ENCODE measurements around the gene PLCL1. TPM values are rescaled to one million over a fixed set of nuclear protein-coding genes. Genes with fewer than 3 reads are reported as not detected.

Gene PLCL1
- total RNA-seq, 3 donors from 2014 or later (not counting 1 experiment from before 2014, with no cell fraction given): 0.86 to 2.8 (median 1.1) TPM

DNA sequence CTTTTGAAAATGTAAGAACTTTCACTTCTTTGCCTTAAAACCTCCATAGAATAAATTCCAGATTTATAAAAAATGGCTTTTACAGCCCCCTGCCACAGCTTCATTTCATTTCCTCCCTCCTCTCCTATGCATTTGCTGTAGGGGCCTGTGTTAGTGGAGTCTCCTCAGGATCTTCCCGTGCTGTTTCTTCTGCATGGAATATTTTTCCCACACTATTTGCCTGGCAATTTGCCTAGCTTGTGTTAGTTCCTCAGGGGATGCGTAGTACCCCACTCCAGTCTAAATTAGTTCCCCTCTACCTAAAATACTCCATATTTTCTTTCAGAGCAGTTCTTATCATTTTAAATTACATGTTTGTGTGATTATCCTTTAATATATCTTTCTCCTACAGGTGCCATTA lies 262.2 kb downstream of the PLCL1 start:
- Mint-ChIP-seq H3K36me3 (no peaks in the 10 kb centered on the region), H3K27me3 (ENCODE audit: low read depth in 2 of 2) (no peaks in the 10 kb centered on the region), H3K9me3 (peaks cover 0 to 5% of the 10 kb centered on the region in 2 donors), H3K4me1 (no peaks in the 10 kb centered on the region), H3K27ac (no peak overlapping the region), H3K4me3 (no peak overlapping the region)
- ATAC-seq (no peak), DNase-seq (no peak)
- H3K27me3 ChIP-seq (ENCODE audit: control insufficient read depth, insufficient read depth, low read length): no peaks in the 10 kb centered on the region
- no peaks in the 10 kb centered on the region for H3K4me1 ChIP-seq (ENCODE audit: control insufficient read depth, insufficient read depth, low read length)
- intact Hi-C loops (cut with micrococcal nuclease): no loop called here
- TF ChIP-seq, protein P1, sequence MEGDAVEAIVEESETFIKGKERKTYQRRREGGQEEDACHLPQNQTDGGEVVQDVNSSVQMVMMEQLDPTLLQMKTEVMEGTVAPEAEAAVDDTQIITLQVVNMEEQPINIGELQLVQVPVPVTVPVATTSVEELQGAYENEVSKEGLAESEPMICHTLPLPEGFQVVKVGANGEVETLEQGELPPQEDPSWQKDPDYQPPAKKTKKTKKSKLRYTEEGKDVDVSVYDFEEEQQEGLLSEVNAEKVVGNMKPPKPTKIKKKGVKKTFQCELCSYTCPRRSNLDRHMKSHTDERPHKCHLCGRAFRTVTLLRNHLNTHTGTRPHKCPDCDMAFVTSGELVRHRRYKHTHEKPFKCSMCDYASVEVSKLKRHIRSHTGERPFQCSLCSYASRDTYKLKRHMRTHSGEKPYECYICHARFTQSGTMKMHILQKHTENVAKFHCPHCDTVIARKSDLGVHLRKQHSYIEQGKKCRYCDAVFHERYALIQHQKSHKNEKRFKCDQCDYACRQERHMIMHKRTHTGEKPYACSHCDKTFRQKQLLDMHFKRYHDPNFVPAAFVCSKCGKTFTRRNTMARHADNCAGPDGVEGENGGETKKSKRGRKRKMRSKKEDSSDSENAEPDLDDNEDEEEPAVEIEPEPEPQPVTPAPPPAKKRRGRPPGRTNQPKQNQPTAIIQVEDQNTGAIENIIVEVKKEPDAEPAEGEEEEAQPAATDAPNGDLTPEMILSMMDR (IDR thresholded peaks at IDR 0.05): no peak
- H3K4me3 ChIP-seq (ENCODE audit: low read length): no peak overlapping the region
- no peak overlapping the region for H3K27ac ChIP-seq (ENCODE audit: low read length)
- no peaks in the 10 kb centered on the region for H3K9me3 ChIP-seq (ENCODE audit: control insufficient read depth, insufficient read depth, low read length)
- H3K36me3 ChIP-seq (ENCODE audit: control insufficient read depth, insufficient read depth, low read length): no peaks in the 10 kb centered on the region
- 85% methylated on average over 2 of the region's 2 CpGs for WGBS (ENCODE audit: insufficient coverage)

DNA sequence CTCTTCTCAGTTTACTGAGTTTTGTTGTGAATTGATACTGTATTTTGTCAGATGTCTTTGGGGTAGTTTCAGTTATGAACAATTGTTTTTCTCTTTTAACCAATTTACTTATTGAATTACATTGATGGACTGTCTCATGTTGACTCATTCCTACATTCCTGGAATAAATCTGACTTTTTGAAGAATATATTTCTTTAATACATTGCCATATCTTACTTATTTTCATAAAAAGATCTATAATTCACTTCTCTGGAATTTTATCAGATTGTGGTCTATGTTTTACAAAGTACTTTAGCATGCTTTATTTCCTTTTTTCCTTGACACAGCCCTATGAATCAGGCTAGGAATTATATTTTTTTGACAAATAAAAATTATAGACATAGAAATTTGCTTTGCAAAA lies 268.3 kb downstream of the PLCL1 start:
- Histone ChIP-seq H3K36me3 (ENCODE audit: control insufficient read depth, insufficient read depth, low read length) (no peaks in the 10 kb centered on the region), H3K4me3 (ENCODE audit: low read length) (no peak overlapping the region), H3K27me3 (ENCODE audit: control insufficient read depth, insufficient read depth, low read length) (no peaks in the 10 kb centered on the region), H3K4me1 (ENCODE audit: control insufficient read depth, insufficient read depth, low read length) (no peaks in the 10 kb centered on the region), H3K9me3 (ENCODE audit: control insufficient read depth, insufficient read depth, low read length) (no peaks in the 10 kb centered on the region), H3K27ac (ENCODE audit: low read length) (no peak overlapping the region)
- Mint-ChIP-seq H3K9me3 (peaks cover 3 to 8% of the 10 kb centered on the region in 2 donors), H3K27me3 (ENCODE audit: low read depth in 2 of 2) (no peaks in the 10 kb centered on the region), H3K27ac (no peak overlapping the region), H3K36me3 (no peaks in the 10 kb centered on the region), H3K4me3 (no peak overlapping the region), H3K4me1 (no peaks in the 10 kb centered on the region)
- DNase-seq (no peak), ATAC-seq (no peak)
- intact Hi-C loops (cut with micrococcal nuclease): no loop called here
- TF ChIP-seq, protein P1 (IDR thresholded peaks at IDR 0.05): no peak

DNA sequence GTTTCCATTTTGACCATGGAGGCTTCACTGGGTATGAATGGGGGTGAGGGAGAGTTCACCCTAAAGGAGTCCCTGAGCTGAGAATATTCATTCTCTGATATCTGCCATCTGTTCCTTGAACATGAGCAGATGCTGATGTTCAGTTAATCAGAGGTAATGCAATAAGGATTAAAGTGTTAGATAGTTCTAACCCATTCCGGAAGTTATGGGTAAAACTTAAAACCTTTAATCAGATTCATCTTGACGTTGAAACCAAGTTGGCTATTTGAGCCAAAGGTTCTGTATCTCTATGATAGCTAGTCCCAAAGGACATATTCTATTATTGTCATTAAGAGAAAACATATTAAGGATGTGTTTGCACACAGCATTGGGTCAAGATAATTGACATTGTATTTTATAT lies 268.9 kb downstream of the PLCL1 start:
- DNase-seq (no peak), ATAC-seq (no peak)
- no peaks in the 10 kb centered on the region for H3K9me3 ChIP-seq (ENCODE audit: control insufficient read depth, insufficient read depth, low read length)
- H3K36me3 ChIP-seq (ENCODE audit: control insufficient read depth, insufficient read depth, low read length): no peaks in the 10 kb centered on the region
- H3K4me3 ChIP-seq (ENCODE audit: low read length): no peak overlapping the region
- H3K27ac ChIP-seq (ENCODE audit: low read length): no peak overlapping the region
- no peak overlapping the region for H3K4me3 Mint-ChIP-seq
- H3K4me1 ChIP-seq (ENCODE audit: control insufficient read depth, insufficient read depth, low read length): no peaks in the 10 kb centered on the region
- no peaks in the 10 kb centered on the region for H3K27me3 ChIP-seq (ENCODE audit: control insufficient read depth, insufficient read depth, low read length)
- H3K27me3 Mint-ChIP-seq (ENCODE audit: low read depth in 2 of 2): no peaks in the 10 kb centered on the region
- H3K27ac Mint-ChIP-seq: no peak overlapping the region
- intact Hi-C loops (cut with micrococcal nuclease): no loop called here
- TF ChIP-seq, protein P1 (IDR thresholded peaks at IDR 0.05): no peak
- no CpG with 5 or more reads among the region's 2 CpGs for WGBS (ENCODE audit: insufficient coverage)
- H3K36me3 Mint-ChIP-seq: no peaks in the 10 kb centered on the region
- H3K4me1 Mint-ChIP-seq: no peaks in the 10 kb centered on the region
- H3K9me3 Mint-ChIP-seq: peaks cover 5 to 9% of the 10 kb centered on the region in 2 donors

DNA sequence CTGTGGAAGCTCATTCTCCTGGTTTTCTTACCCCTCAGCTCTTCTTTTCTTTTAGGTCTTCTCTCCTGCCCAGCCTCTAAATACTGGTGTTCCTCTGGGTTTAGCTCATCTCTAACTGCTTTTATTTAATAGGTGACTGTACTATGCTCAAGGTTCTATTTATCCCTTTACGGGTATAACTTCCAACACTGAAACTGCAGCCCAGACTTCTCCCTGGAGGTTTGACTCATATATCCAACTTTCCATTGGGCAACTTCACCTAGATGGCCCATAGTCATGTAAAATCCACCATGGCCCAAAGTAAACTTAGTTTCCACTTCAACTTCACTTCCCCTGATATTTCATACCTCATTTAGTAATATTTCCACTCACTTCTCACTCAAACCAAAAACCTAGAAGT lies 273.1 kb downstream of the PLCL1 start:
- H3K36me3 ChIP-seq (ENCODE audit: control insufficient read depth, insufficient read depth, low read length): no peaks in the 10 kb centered on the region
- H3K27me3 ChIP-seq (ENCODE audit: control insufficient read depth, insufficient read depth, low read length): no peaks in the 10 kb centered on the region
- Mint-ChIP-seq H3K36me3 (no peaks in the 10 kb centered on the region), H3K9me3 (peaks cover 5 to 9% of the 10 kb centered on the region in 2 donors), H3K27ac (no peak overlapping the region), H3K27me3 (ENCODE audit: low read depth in 2 of 2) (no peaks in the 10 kb centered on the region), H3K4me1 (no peaks in the 10 kb centered on the region), H3K4me3 (no peak overlapping the region)
- no peak overlapping the region for H3K4me3 ChIP-seq (ENCODE audit: low read length)
- intact Hi-C loops (cut with micrococcal nuclease): no loop called here
- no peak overlapping the region for H3K27ac ChIP-seq (ENCODE audit: low read length)
- no peaks in the 10 kb centered on the region for H3K4me1 ChIP-seq (ENCODE audit: control insufficient read depth, insufficient read depth, low read length)
- H3K9me3 ChIP-seq (ENCODE audit: control insufficient read depth, insufficient read depth, low read length): no peaks in the 10 kb centered on the region
- no peak for DNase-seq
- ATAC-seq: no peak
- 89% methylated on average over 1 of the region's 1 CpG for WGBS (ENCODE audit: insufficient coverage)
- TF ChIP-seq, protein P1 (IDR thresholded peaks at IDR 0.05): no peak
